Smooth muscle cell (in vitro differentiated cells): ENCODE results near the gene NR1H4. TPM values are rescaled to one million over a fixed set of nuclear protein-coding genes. Genes with fewer than 3 reads are reported as not detected.

Experiments used
- DNase-seq: peaks from one replicate; lab custom pipeline; 2025; ENCODE audit not compliant: unreplicated experiment; lab: John Stamatoyannopoulos, UW
- H2AFZ ChIP-seq: fragments of 200-600 bp; sonication (generic); 2 replicates; pipeline ENCODE4 v1.6.0; 2016; ENCODE audit warnings: antibody characterized with exemption, low read depth, mild to moderate bottlenecking
- H3F3A ChIP-seq: fragments of 200-600 bp; sonication (generic); 2 replicates; pipeline ENCODE4 v1.6.0; 2017; ENCODE audit warnings: antibody characterized with exemption, low read depth
- H3K27ac ChIP-seq: fragments of 200-600 bp; sonication (generic); 2 replicates; pipeline ENCODE4 v1.5.1; 2016; ENCODE audit warnings: low read depth, mild to moderate bottlenecking
- H3K27me3 ChIP-seq: fragments of 200-600 bp; sonication (generic); 2 replicates; pipeline ENCODE4 v1.6.1; 2016; ENCODE audit warnings: low read depth, mild to moderate bottlenecking
- H3K36me3 ChIP-seq: fragments of 200-600 bp; sonication (generic); 2 replicates; pipeline ENCODE4 v1.5.1; 2016; ENCODE audit warnings: low read depth
- H3K4me1 ChIP-seq: fragments of 200-600 bp; sonication (generic); 2 replicates; pipeline ENCODE4 v1.5.1; 2016; ENCODE audit warnings: low read depth
- H3K4me2 ChIP-seq: fragments of 200-600 bp; sonication (generic); 2 replicates; pipeline ENCODE4 v1.6.0; 2016; ENCODE audit warnings: mild to moderate bottlenecking
- H3K4me3 ChIP-seq: fragments of 200-600 bp; sonication (generic); 2 replicates; pipeline ENCODE4 v1.5.1; 2016; ENCODE audit warnings: mild to moderate bottlenecking
- H3K79me2 ChIP-seq: fragments of 200-600 bp; sonication (generic); 2 replicates; pipeline ENCODE4 v1.6.0; 2016; ENCODE audit warnings: low read depth, mild to moderate bottlenecking
- H3K9ac ChIP-seq: fragments of 200-600 bp; sonication (generic); 2 replicates; pipeline ENCODE4 v1.6.0; 2016; ENCODE audit warnings: low read depth
- H3K9me3 ChIP-seq: fragments of 200-600 bp; sonication (generic); replicated peaks from 2 replicates; pipeline ENCODE4 v1.5.1; 2016; ENCODE audit warnings: low read depth
- H4K20me1 ChIP-seq: fragments of 200-600 bp; sonication (generic); 2 replicates; pipeline ENCODE4 v1.6.0; 2016; ENCODE audit warnings: low read depth
- WGBS: methylation state at CpG from one replicate; pipeline ENCODE4 v1.1.7; 2016; ENCODE audit warnings: low lambda C conversion rate; 5-methylcytosine and 5-hydroxymethylcytosine counted together
- polyA plus RNA-seq: library from polyadenylated mRNA; unstranded; fragments of >200 nt; fragmentation: Nextera tagmentation; extraction: Ambion mirVana; gene quantifications from 2 replicates; pipeline ENCODE4 v1.2.1, GENCODE V29; 2016
- total RNA-seq: library from RNA; depleted of rRNA; stranded (reverse); fragments of >200 nt; gene quantifications from 2 replicates; pipeline ENCODE4 v1.2.3, GENCODE V29; 2014
- TF ChIP-seq, protein P1 (sequence below): fragments of 200-600 bp; sonication (generic); IDR thresholded peaks from 2 replicates; pipeline ENCODE4 v1.5.1; 2017; ENCODE audit warnings: borderline replicate concordance, mild to moderate bottlenecking, antibody characterized with exemption; ENCODE audit not compliant: insufficient read depth, poor library complexity, severe bottlenecking

NR1H4 gene
- total and polyA plus RNA-seq, 2 experiments from 2014 or later, result not detected

- H3K27me3 ChIP-seq, result no peaks in the 10 kb centered on the region
- H3K9ac ChIP-seq, result no peak overlapping the region
- no peak overlapping the region for H3K27ac ChIP-seq
- no peaks in the 10 kb centered on the region for H3K36me3 ChIP-seq
- H3K4me1 ChIP-seq, result no peaks in the 10 kb centered on the region
- 80% methylated on average over 1 of the region's 1 CpG for WGBS
- no peak for DNase-seq
- no peak overlapping the region for H3K4me2 ChIP-seq
- H3K9me3 ChIP-seq, result no peaks in the 10 kb centered on the region
- TF ChIP-seq, protein P1, sequence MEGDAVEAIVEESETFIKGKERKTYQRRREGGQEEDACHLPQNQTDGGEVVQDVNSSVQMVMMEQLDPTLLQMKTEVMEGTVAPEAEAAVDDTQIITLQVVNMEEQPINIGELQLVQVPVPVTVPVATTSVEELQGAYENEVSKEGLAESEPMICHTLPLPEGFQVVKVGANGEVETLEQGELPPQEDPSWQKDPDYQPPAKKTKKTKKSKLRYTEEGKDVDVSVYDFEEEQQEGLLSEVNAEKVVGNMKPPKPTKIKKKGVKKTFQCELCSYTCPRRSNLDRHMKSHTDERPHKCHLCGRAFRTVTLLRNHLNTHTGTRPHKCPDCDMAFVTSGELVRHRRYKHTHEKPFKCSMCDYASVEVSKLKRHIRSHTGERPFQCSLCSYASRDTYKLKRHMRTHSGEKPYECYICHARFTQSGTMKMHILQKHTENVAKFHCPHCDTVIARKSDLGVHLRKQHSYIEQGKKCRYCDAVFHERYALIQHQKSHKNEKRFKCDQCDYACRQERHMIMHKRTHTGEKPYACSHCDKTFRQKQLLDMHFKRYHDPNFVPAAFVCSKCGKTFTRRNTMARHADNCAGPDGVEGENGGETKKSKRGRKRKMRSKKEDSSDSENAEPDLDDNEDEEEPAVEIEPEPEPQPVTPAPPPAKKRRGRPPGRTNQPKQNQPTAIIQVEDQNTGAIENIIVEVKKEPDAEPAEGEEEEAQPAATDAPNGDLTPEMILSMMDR, result no peak
- H3K4me3 ChIP-seq, result no peak overlapping the region
- H3F3A ChIP-seq, result no peaks in the 10 kb centered on the region
- no peaks in the 10 kb centered on the region for H4K20me1 ChIP-seq
- H3K79me2 ChIP-seq, result no peaks in the 10 kb centered on the region
- H2AFZ ChIP-seq, result no peak overlapping the region
Measured at GRCh38 chr12:100545092-100545491, 71.4 kb downstream of the NR1H4 start.

- no peak overlapping the region for H2AFZ ChIP-seq
- H3K27me3 ChIP-seq, result no peaks in the 10 kb centered on the region
- H3F3A ChIP-seq, result no peaks in the 10 kb centered on the region
- H3K4me2 ChIP-seq, result no peak overlapping the region
- no peaks in the 10 kb centered on the region for H3K4me1 ChIP-seq
- H3K9ac ChIP-seq, result no peak overlapping the region
- no peaks in the 10 kb centered on the region for H4K20me1 ChIP-seq
- 42% methylated on average over 3 of the region's 3 CpGs for WGBS
- no peaks in the 10 kb centered on the region for H3K79me2 ChIP-seq
- TF ChIP-seq, protein P1, result no peak
- H3K9me3 ChIP-seq, result no peaks in the 10 kb centered on the region
- no peak overlapping the region for H3K27ac ChIP-seq
- no peak for DNase-seq
- H3K36me3 ChIP-seq, result no peaks in the 10 kb centered on the region
- H3K4me3 ChIP-seq, result no peak overlapping the region
Measured at GRCh38 chr12:100553936-100554335, 80.3 kb downstream of the NR1H4 start.

- H3K4me3 ChIP-seq, result no peak overlapping the region
Measured at GRCh38 chr12:100554608-100555077, 81.0 kb downstream of the NR1H4 start.

DNA sequence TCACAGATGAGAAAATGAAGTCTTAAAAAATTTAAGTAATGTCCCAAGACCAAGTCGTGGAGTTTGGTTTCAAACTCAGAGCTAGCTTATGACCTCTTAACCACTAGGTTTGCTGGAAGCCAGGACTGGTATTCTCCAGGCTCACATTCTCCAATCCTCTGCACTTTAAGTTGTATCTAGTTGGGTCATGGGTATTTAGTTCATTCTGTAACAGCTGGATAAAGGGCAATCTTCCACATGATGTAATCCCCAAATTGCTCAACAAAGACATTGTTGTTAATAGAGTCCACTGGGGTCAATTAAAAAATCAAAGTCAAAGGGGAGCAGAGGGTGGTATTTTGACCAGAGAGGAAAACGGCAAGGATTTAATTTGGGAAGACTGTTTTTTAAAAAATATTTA is 82.1 kb downstream of the NR1H4 start:
- Histone ChIP-seq H2AFZ (peak overlapping the region; percentile 54), H3K27me3 (no peaks in the 10 kb centered on the region), H3K4me2 (no peak overlapping the region), H3K9me3 (no peaks in the 10 kb centered on the region), H3K36me3 (no peaks in the 10 kb centered on the region), H3K4me1 (no peaks in the 10 kb centered on the region), H3F3A (no peaks in the 10 kb centered on the region), H4K20me1 (no peaks in the 10 kb centered on the region), H3K27ac (no peak overlapping the region), H3K4me3 (no peak overlapping the region), H3K9ac (no peak overlapping the region), H3K79me2 (no peaks in the 10 kb centered on the region)
- TF ChIP-seq, protein P1, result no peak
- WGBS, result 68% methylated on average over 2 of the region's 2 CpGs
- DNase-seq, result no peak

More at GRCh38 chr12:100554608-100555077, 81.0 kb downstream of the NR1H4 start:
- no peak overlapping the region for H3K27ac ChIP-seq
- H3K4me1 ChIP-seq, result no peaks in the 10 kb centered on the region
- WGBS, result 0% methylated on average over 1 of the region's 1 CpG
- no peaks in the 10 kb centered on the region for H3K79me2 ChIP-seq
- H4K20me1 ChIP-seq, result no peaks in the 10 kb centered on the region
- no peak overlapping the region for H3K4me2 ChIP-seq
- DNase-seq, result no peak
- no peaks in the 10 kb centered on the region for H3F3A ChIP-seq
- no peaks in the 10 kb centered on the region for H3K27me3 ChIP-seq
- no peaks in the 10 kb centered on the region for H3K36me3 ChIP-seq
- no peak overlapping the region for H3K9ac ChIP-seq
- H2AFZ ChIP-seq, result no peak overlapping the region
- H3K9me3 ChIP-seq, result no peaks in the 10 kb centered on the region
- TF ChIP-seq, protein P1, result peak; percentile 86
